Vagina (tissue), 2 donors: ENCODE data around the gene SH3BP5L.

ENCODE experiments used
- POLR2A ChIP-seq, 2 donors: fragments of 450-650 bp; IDR thresholded peaks; one replicate each; pipeline ENCODE4 v1.6.1; 2017; ENCODE audit warnings: antibody characterized with exemption in 2 of 2, mild to moderate bottlenecking in 2 of 2, moderate library complexity in 2 of 2
- TF ChIP-seq, protein P1 (sequence below), 3 experiments: fragments of 450-650 bp in 2 of 3; fragments of 200-600 bp in 1 of 3; sonication (generic) in 1 of 3; IDR thresholded peaks; one replicate each; pipeline ENCODE4 v1.5.1; 2017 to 2019; ENCODE audit warnings: antibody characterized with exemption in 3 of 3, mild to moderate bottlenecking in 2 of 3, moderate library complexity in 2 of 3

GRCh38 chr1:248873409-248873992, 47.8 kb upstream of the SH3BP5L start:
- TF ChIP-seq, protein P1, sequence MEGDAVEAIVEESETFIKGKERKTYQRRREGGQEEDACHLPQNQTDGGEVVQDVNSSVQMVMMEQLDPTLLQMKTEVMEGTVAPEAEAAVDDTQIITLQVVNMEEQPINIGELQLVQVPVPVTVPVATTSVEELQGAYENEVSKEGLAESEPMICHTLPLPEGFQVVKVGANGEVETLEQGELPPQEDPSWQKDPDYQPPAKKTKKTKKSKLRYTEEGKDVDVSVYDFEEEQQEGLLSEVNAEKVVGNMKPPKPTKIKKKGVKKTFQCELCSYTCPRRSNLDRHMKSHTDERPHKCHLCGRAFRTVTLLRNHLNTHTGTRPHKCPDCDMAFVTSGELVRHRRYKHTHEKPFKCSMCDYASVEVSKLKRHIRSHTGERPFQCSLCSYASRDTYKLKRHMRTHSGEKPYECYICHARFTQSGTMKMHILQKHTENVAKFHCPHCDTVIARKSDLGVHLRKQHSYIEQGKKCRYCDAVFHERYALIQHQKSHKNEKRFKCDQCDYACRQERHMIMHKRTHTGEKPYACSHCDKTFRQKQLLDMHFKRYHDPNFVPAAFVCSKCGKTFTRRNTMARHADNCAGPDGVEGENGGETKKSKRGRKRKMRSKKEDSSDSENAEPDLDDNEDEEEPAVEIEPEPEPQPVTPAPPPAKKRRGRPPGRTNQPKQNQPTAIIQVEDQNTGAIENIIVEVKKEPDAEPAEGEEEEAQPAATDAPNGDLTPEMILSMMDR (IDR thresholded peaks at IDR 0.05), result no peak
- peak in 1 of 2 donors; percentile 36 for TF ChIP-seq POLR2A (IDR thresholded peaks at IDR 0.05)
